Stimulated activated CD8-positive, alpha-beta memory T cell treated with anti-CD3 and anti-CD28 coated beads, Interleukin-15, amount 100 ng/mL, for 24 hours (primary cell): ENCODE data around the gene KIAA0040.
A peak's percentile ranks its signal among the peaks of the same experiment; 100 is the strongest.

Experiments used
- DNase-seq: peaks from one replicate; pipeline ENCODE4 v3.0.0-alpha.2; 2020; ENCODE audit warnings: low read depth

KIAA0040 gene

GRCh38 chr1:175200678-175201521 is 8.3 kb upstream of the KIAA0040 start:
- DNase-seq = no peak

- no peak for DNase-seq
Observed at GRCh38 chr1:175198332-175198731, 5.8 kb upstream of the KIAA0040 start.

GRCh38 chr1:175197531-175197930 is 5.0 kb upstream of the KIAA0040 start:
- no peak for DNase-seq

- no peak for DNase-seq
Observed at GRCh38 chr1:175195798-175196197, 3.2 kb upstream of the KIAA0040 start.

- DNase-seq = no peak
Observed at GRCh38 chr1:175195281-175195680, 2.7 kb upstream of the KIAA0040 start.

GRCh38 chr1:175193527-175193910 is 943 bp upstream of the KIAA0040 start:
- no peak for DNase-seq

GRCh38 chr1:175192111-175192629 is 406 bp downstream of the KIAA0040 start:
- no peak for DNase-seq

GRCh38 chr1:175191659-175192058 is 917 bp downstream of the KIAA0040 start:
- no peak for DNase-seq

- peak; percentile 8 for DNase-seq
Observed at GRCh38 chr1:175188936-175189335, 3.6 kb downstream of the KIAA0040 start.

GRCh38 chr1:175186433-175187160 is 6.0 kb downstream of the KIAA0040 start:
- DNase-seq = no peak

GRCh38 chr1:175185903-175186302 is 6.7 kb downstream of the KIAA0040 start:
- no peak for DNase-seq

- DNase-seq = no peak
Observed at GRCh38 chr1:175183586-175183985, 9.0 kb downstream of the KIAA0040 start.

GRCh38 chr1:175182201-175182746 is 10.3 kb downstream of the KIAA0040 start:
- no peak for DNase-seq

GRCh38 chr1:175179837-175180590 is 12.6 kb downstream of the KIAA0040 start:
- no peak for DNase-seq

- DNase-seq = no peak
Observed at GRCh38 chr1:175178456-175178855, 14.1 kb downstream of the KIAA0040 start.

- no peak for DNase-seq
Observed at GRCh38 chr1:175178056-175178455, 14.5 kb downstream of the KIAA0040 start.

GRCh38 chr1:175176246-175176645 is 16.3 kb downstream of the KIAA0040 start:
- DNase-seq = no peak

GRCh38 chr1:175174309-175175102 is 18.1 kb downstream of the KIAA0040 start:
- DNase-seq = no peak

GRCh38 chr1:175173531-175173930 is 19.0 kb downstream of the KIAA0040 start:
- DNase-seq = no peak

GRCh38 chr1:175172503-175172902 is 20.1 kb downstream of the KIAA0040 start:
- DNase-seq = no peak
